HS-27A (cell line): ENCODE measurements around the gene VENTX.

Experiments used
- DNase-seq: peaks from one replicate; pipeline ENCODE4 v3.0.0-alpha.2; 2012; ENCODE audit warnings: low read depth, missing footprints

Gene VENTX

DNA sequence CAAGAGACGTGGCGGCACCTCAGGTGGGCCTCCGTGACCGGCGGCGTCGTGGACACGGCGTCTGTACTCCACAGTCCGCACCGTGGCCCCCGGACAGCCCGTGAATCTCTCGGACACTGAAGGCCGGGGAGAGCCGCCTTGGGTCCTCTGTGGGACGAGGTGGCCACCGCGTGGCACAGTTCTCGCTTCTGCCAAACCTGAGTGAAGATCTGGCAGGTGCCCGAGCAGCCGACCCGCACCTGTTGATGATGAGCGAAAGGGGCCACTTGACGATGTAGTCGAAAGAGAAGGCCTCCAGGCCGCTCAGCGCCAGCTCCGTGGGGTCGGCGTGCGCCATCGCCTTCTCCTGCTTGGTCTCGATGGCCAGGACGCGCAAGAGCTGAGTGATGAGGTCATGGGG lies 47.6 kb downstream of the VENTX start:
- DNase-seq, result no peak

GRCh38 chr10:133286366-133286765 lies 48.7 kb downstream of the VENTX start:
- no peak for DNase-seq

DNA sequence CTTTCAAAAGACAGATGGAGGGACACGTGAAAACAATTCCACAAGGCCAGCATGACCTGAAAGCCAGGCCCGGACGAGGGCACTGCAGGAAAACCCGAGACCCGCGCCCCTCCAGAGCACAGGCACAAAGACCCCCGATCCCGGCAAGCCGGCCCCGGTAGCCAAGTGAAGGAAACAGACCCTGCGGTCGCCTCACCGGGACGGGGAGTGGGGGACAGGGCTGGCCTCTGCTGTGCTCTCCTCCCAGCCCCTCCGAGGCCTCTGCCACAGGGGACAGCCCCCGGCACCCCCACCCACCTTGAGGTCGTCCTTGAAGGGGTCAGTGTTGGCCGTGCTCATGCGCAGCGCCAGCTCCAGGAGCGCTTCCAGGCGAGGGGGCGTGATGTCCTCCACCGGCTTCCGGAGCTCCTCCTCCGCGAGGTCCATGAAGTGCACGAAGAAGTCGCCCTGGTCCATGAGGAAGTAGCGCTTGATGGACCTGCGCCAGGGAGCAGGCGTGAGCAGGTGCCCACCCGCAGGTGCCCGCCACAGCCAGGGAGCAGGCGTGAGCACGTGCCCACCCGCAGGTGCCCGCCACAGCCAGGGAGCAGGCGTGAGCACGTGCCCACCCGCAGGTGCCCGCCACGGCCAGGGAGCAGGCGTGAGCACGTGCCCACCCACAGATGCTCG lies 50.3 kb downstream of the VENTX start:
- no peak for DNase-seq

DNA sequence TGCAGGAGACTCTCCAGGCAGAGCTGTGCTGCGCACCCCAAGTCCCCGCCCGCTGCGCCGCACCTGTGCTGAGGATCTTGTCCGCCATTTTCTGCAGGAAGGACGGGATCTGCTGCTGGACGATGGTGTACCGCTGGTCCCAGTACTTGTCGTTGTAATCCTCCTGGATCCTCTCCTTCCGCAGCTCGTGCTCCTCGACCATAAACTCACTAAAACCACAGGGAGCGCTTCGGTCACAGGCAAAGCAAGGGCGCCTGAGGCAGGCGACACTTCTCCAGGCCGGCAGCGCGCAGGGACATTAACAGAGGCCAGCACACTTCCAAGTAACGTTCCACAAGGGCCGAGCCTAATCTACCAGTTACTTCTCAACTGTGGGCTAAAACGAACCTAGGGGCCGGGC lies 52.1 kb downstream of the VENTX start:
- no peak for DNase-seq
